Neural progenitor cell (in vitro differentiated cells): ENCODE measurements around the gene SULT1A1. TPM values are rescaled to one million over a fixed set of nuclear protein-coding genes. Genes with fewer than 3 reads are reported as not detected.
"Not testable (repeated sequence)": the region's sequence is repeated elsewhere in the genome, so short reads cannot be mapped to it uniquely, and the experiment has no call there.

Source experiments
- DNase-seq: peaks from one replicate; pipeline ENCODE4 v3.0.0-alpha.2; 2016; ENCODE audit warnings: low spot score
- H2AFZ ChIP-seq: fragments of 200-600 bp; sonication (generic); replicated peaks from 2 replicates; pipeline ENCODE4 v1.6.1; 2016; ENCODE audit warnings: antibody characterized with exemption
- H3F3A ChIP-seq: fragments of 200-600 bp; sonication (generic); 2 replicates; pipeline ENCODE4 v1.6.1; 2016; ENCODE audit warnings: antibody characterized with exemption, low read depth
- H3K27ac ChIP-seq: fragments of 200-600 bp; sonication (generic); 2 replicates; pipeline ENCODE4 v1.5.1; 2016; ENCODE audit warnings: mild to moderate bottlenecking
- H3K27me3 ChIP-seq: fragments of 200-600 bp; sonication (generic); 2 replicates; pipeline ENCODE4 v1.6.1; 2016; ENCODE audit warnings: mild to moderate bottlenecking, moderate library complexity
- H3K36me3 ChIP-seq: fragments of 200-600 bp; sonication (generic); 2 replicates; pipeline ENCODE4 v1.5.1; 2016
- H3K4me1 ChIP-seq: fragments of 200-600 bp; sonication (generic); 2 replicates; pipeline ENCODE4 v1.6.1; 2016; ENCODE audit warnings: mixed run types
- H3K4me2 ChIP-seq: fragments of 200-600 bp; sonication (generic); 2 replicates; pipeline ENCODE4 v1.6.1; 2016
- H3K4me3 ChIP-seq: fragments of 200-600 bp; sonication (generic); 2 replicates; pipeline ENCODE4 v1.5.1; 2016
- H3K79me2 ChIP-seq: fragments of 200-600 bp; sonication (generic); 2 replicates; pipeline ENCODE4 v1.6.1; 2016; ENCODE audit warnings: low read depth
- H3K9ac ChIP-seq: fragments of 200-600 bp; sonication (generic); 2 replicates; pipeline ENCODE4 v1.6.1; 2016
- H3K9me3 ChIP-seq: fragments of 200-600 bp; sonication (generic); 2 replicates; pipeline ENCODE4 v1.5.1; 2016; ENCODE audit warnings: low read depth
- H4K20me1 ChIP-seq: fragments of 200-600 bp; sonication (generic); 2 replicates; pipeline ENCODE4 v1.6.1; 2016; ENCODE audit warnings: low read depth
- H3K27ac Mint-ChIP-seq: 3 replicates; pipeline ENCODE4 v1.8.0; 2021; ENCODE audit warnings: mixed read lengths
- H3K27me3 Mint-ChIP-seq: 2 replicates; pipeline ENCODE4 v1.8.0; 2022; ENCODE audit warnings: low read depth, mild to moderate bottlenecking, inconsistent platforms, moderate library complexity, mixed read lengths; ENCODE audit not compliant: insufficient read depth
- H3K36me3 Mint-ChIP-seq: 3 replicates; pipeline ENCODE4 v1.8.0; 2021; ENCODE audit warnings: mixed read lengths
- H3K4me1 Mint-ChIP-seq: 3 replicates; pipeline ENCODE4 v1.8.0; 2021; ENCODE audit warnings: mixed read lengths
- H3K4me3 Mint-ChIP-seq: 3 replicates; pipeline ENCODE4 v1.8.0; 2021; ENCODE audit warnings: mild to moderate bottlenecking, moderate library complexity, mixed read lengths
- H3K9me3 Mint-ChIP-seq: 3 replicates; pipeline ENCODE4 v1.8.0; 2020; ENCODE audit warnings: mixed read lengths
- CTCF ChIP-seq: fragments of 200-600 bp; sonication (generic); IDR thresholded peaks from 2 replicates; pipeline ENCODE4 v1.5.1; 2017; ENCODE audit warnings: antibody characterized with exemption, mild to moderate bottlenecking
- EZH2 ChIP-seq: fragments of 200-600 bp; sonication (generic); IDR thresholded peaks from 2 replicates; pipeline ENCODE4 v1.6.1; 2017; ENCODE audit warnings: antibody characterized with exemption, mild to moderate bottlenecking, moderate library complexity
- EZH2phosphoT487 ChIP-seq: fragments of 200-600 bp; sonication (generic); IDR thresholded peaks from 2 replicates; pipeline ENCODE4 v1.6.1; 2017; ENCODE audit warnings: antibody characterized with exemption
- total RNA-seq: library from RNA; depleted of rRNA; stranded (reverse); fragments of >200 nt; gene quantifications from 2 replicates; pipeline ENCODE4 v1.2.3, GENCODE V29; 2015; ENCODE audit warnings: low replicate concordance

SULT1A1 gene
- total RNA-seq, 1 donor from 2014 or later, result 4.2 TPM

DNA sequence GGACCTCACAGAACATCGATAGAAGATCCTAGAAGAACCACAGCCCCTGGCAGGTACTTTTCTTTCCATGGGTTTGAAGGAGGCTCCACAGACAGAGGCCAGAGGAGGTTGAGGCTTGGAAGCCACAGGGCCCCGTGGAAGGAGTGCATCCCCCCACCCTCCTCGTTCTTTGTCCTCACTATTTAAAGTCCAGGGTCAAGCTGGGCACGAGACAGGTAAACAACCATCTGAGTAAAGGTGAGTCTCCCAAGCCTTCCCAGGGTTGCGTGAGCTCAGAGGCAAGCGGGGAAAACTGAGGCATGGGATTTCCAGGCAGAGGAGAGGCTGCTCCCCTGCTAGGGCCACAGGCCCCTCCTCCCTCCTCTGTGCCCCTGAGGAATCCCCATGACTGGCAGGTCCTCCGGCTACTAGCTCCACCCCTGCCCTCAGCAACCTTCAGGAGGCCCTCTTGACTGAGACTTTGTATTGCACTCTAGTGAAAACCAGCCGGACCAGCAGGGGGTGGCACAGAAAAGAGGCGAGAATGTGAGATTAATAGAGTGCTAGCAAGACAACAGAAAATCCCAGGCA lies 12.1 kb downstream of the SULT1A1 start:
- Mint-ChIP-seq H3K4me1 (peaks cover 19% of the 10 kb centered on the region), H3K9me3 (no peaks in the 10 kb centered on the region), H3K36me3 (no peaks in the 10 kb centered on the region), H3K27me3 (peaks cover 8% of the 10 kb centered on the region), H3K27ac (peak overlapping the region; percentile 90), H3K4me3 (peak overlapping the region; percentile 58)
- no peaks in the 10 kb centered on the region for H3K9me3 ChIP-seq
- H4K20me1 ChIP-seq, result no peaks in the 10 kb centered on the region
- no peaks in the 10 kb centered on the region for H3K79me2 ChIP-seq
- no peak overlapping the region for H3K4me3 ChIP-seq
- H3K36me3 ChIP-seq, result no peaks in the 10 kb centered on the region
- no peaks in the 10 kb centered on the region for H3F3A ChIP-seq
- no peak overlapping the region for H3K27ac ChIP-seq
- peak; percentile 50 for DNase-seq
- no peak for TF ChIP-seq EZH2
- TF ChIP-seq CTCF, result no peak
- no peak for TF ChIP-seq EZH2phosphoT487
- H3K4me1 ChIP-seq, result peaks cover 12% of the 10 kb centered on the region
- H3K9ac ChIP-seq, result no peak overlapping the region
- no peak overlapping the region for H2AFZ ChIP-seq
- peaks cover 4% of the 10 kb centered on the region for H3K27me3 ChIP-seq
- no peak overlapping the region for H3K4me2 ChIP-seq

DNA sequence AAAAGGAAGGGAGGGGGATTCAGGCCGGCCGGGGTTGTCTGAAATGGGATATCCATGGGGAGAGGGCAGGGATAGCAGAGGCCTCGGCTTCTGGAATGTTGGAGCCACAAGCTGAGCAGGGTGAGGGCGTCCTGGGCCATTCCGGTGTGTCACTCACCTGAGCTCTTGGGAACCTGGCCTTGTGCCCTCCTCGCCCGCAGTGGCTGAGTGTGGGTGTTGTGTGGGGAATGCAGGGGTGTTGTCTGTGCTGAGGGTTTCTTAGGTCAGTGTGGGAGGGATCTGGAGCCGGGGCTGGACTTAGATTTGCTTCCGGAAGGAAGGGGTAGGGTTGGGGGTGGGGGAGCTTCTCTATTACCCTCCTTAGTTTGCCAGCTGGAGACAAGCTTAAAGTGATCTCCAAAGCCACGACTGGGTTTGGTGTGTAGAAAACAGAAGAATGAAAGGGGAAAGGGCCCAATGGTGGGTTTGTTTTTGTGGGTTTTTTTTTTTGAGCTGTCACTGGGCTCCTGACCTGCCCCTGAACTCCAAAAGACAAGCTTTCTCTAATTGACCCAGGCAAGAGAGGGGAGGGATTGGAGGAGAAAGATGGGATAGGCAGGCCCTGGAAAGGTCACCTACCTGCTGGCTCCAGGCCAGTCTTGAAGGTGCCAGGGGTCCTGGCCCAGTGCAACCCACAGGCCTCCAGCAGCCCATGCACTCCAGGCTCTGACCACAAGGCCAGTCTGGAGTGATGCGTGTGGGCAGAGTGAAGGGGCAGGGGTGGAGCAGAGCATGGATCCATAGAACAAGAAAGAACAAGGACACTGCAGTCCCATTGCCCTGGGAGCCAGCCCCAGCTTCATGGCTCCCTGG lies 12.8 kb downstream of the SULT1A1 start, which contains the start of gene SULT1A2:
TSS of gene SULT1A2 (minus strand) at position 211 of the 852 bp plus-strand sequence. CDS start 1,120 bp downstream, outside the sequence.
- H3K9me3 Mint-ChIP-seq, result no peaks in the 10 kb centered on the region
- Histone ChIP-seq H3K27ac (no peak within 1 kb of the TSS), H3K4me1 (peaks cover 12% of the 10 kb centered on the region), H3K79me2 (no peaks in the 10 kb centered on the region), H3K9ac (no peak within 1 kb of the TSS), H2AFZ (no peak within 1 kb of the TSS), H3K9me3 (no peaks in the 10 kb centered on the region), H3F3A (no peaks in the 10 kb centered on the region), H4K20me1 (no peaks in the 10 kb centered on the region), H3K27me3 (peaks cover 4% of the 10 kb centered on the region), H3K4me2 (peak within 1 kb of the TSS; percentile 10), H3K4me3 (no peak within 1 kb of the TSS), H3K36me3 (no peaks in the 10 kb centered on the region)
- peak within 1 kb of the TSS; percentile 90 for H3K27ac Mint-ChIP-seq
- peak; percentile 30 for DNase-seq
- H3K36me3 Mint-ChIP-seq, result peaks cover 3% of the 10 kb centered on the region
- H3K27me3 Mint-ChIP-seq, result peaks cover 8% of the 10 kb centered on the region
- peaks cover 19% of the 10 kb centered on the region for H3K4me1 Mint-ChIP-seq
- TF ChIP-seq CTCF (no peak), EZH2 (no peak), EZH2phosphoT487 (no peak)
- H3K4me3 Mint-ChIP-seq, result no peak within 1 kb of the TSS

GRCh38 chr16:28596115-28596630 lies 13.7 kb downstream of the SULT1A1 start:
- no peak for DNase-seq
- Histone ChIP-seq H3K4me3 (no peak overlapping the region), H3K79me2 (no peaks in the 10 kb centered on the region), H3K9ac (no peak overlapping the region), H2AFZ (no peak overlapping the region), H3K9me3 (no peaks in the 10 kb centered on the region), H4K20me1 (no peaks in the 10 kb centered on the region), H3K4me2 (no peak overlapping the region), H3K4me1 (peaks cover 12% of the 10 kb centered on the region), H3K36me3 (no peaks in the 10 kb centered on the region), H3K27me3 (peaks cover 2% of the 10 kb centered on the region), H3K27ac (no peak overlapping the region), H3F3A (no peaks in the 10 kb centered on the region)
- Mint-ChIP-seq H3K36me3 (peaks cover 3% of the 10 kb centered on the region), H3K4me3 (no peak overlapping the region), H3K27me3 (peaks cover 8% of the 10 kb centered on the region), H3K9me3 (no peaks in the 10 kb centered on the region), H3K4me1 (peaks cover 19% of the 10 kb centered on the region), H3K27ac (no peak overlapping the region)
- TF ChIP-seq CTCF, result no peak
- TF ChIP-seq EZH2, result no peak
- TF ChIP-seq EZH2phosphoT487, result no peak

DNA sequence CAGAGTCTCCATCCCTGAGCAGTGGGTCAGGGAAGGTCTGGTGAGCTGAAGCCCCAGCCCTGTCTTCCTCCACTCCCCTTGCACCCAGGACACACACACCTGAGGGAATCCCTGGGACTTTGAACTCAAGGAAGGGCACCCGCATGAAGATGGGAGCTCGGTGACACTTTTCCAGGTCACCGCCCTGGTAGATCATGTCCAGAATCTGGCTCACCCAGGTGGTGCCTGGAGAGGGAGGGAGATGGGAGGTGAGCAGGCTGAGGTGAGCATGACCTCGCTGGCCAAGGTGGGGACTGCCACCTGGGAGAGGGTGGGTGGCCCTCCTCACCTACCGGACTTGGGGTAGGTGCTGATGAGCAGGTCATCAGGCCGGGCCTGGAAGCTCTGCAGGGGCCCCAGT lies 14.4 kb downstream of the SULT1A1 start:
- peaks cover 12% of the 10 kb centered on the region for H3K4me1 ChIP-seq
- not testable (repeated sequence) for H2AFZ ChIP-seq, H3K79me2 ChIP-seq, H3K36me3 ChIP-seq, H3K9me3 ChIP-seq, H3K4me3 ChIP-seq, DNase-seq, H3K9ac ChIP-seq, H3F3A ChIP-seq, H3K36me3 Mint-ChIP-seq, H3K27me3 Mint-ChIP-seq, H3K4me3 Mint-ChIP-seq, H3K9me3 Mint-ChIP-seq, H3K27me3 ChIP-seq, H3K4me2 ChIP-seq, H3K27ac ChIP-seq, H4K20me1 ChIP-seq, H3K27ac Mint-ChIP-seq
- H3K4me1 Mint-ChIP-seq, result peaks cover 19% of the 10 kb centered on the region
